Aorta (tissue), 5 donors: Measurements from ENCODE around the gene PGR. TPM values are rescaled to one million over a fixed set of nuclear protein-coding genes. Genes with fewer than 3 reads are reported as not detected.
A peak's percentile ranks its signal among the peaks of the same experiment; 100 is the strongest.

ENCODE experiments used
- ATAC-seq: fragments of 200-7000 bp; cut with Tn5 transposase; one replicate; pipeline ENCODE4 v1.9.1; 2022; ENCODE audit warnings: moderate library complexity; ENCODE audit not compliant: low FRiP score
- DNase-seq, 2 donors: peaks; one replicate each; pipeline ENCODE4 v3.0.0-alpha.2; 2020
- H3K27ac ChIP-seq, 2 donors: one replicate each; pipeline ENCODE4 v1.5.1; 2013; ENCODE audit warnings: low read length in 2 of 2, mild to moderate bottlenecking in 2 of 2, moderate library complexity in 2 of 2, control low read depth in 1 of 2, inconsistent platforms in 1 of 2, low read depth in 1 of 2
- H3K27me3 ChIP-seq, 2 donors: one replicate each; pipeline ENCODE4 v1.6.1; 2013; ENCODE audit warnings: control low read depth in 1 of 2, low read length in 1 of 2, mild to moderate bottlenecking in 1 of 2, moderate library complexity in 1 of 2; ENCODE audit not compliant: insufficient read depth in 2 of 2, control insufficient read depth in 1 of 2
- H3K36me3 ChIP-seq, 2 donors: one replicate each; pipeline ENCODE4 v1.6.1; 2013; ENCODE audit warnings: control low read depth in 1 of 2, low read length in 1 of 2, mild to moderate bottlenecking in 1 of 2; ENCODE audit not compliant: insufficient read depth in 2 of 2, control insufficient read depth in 1 of 2
- H3K4me1 ChIP-seq, 2 donors: one replicate each; pipeline ENCODE4 v1.6.1; 2013; ENCODE audit warnings: low read length in 2 of 2, control low read depth in 1 of 2, mild to moderate bottlenecking in 1 of 2, moderate library complexity in 1 of 2; ENCODE audit not compliant: insufficient read depth in 2 of 2, control insufficient read depth in 1 of 2
- H3K4me3 ChIP-seq, 2 donors: one replicate each; pipeline ENCODE4 v1.5.1; 2013; ENCODE audit warnings: low read length in 2 of 2, control low read depth in 1 of 2, mild to moderate bottlenecking in 1 of 2
- H3K9me3 ChIP-seq: one replicate; pipeline ENCODE4 v1.6.1; 2013; ENCODE audit warnings: mild to moderate bottlenecking, low read length; ENCODE audit not compliant: control insufficient read depth
- WGBS, 2 donors: extraction: QIAGEN DNeasy Blood & Tissue Kit; methylation state at CpG; one replicate each; pipeline ENCODE4 v1.1.7; 2013; 5-methylcytosine and 5-hydroxymethylcytosine counted together
- intact Hi-C, 2 donors: fragments of 100-400 bp; cut with DNase I; formaldehyde crosslinking; loops; one replicate each; pipeline versions ENCODE4 v1.14.2 to v1.15.0; 2022
- long read RNA-seq, 2 donors: library from polyadenylated mRNA; unstranded; transcript quantifications; one replicate each; pipeline ENCODE4 v2.0.0, GENCODE V29; 2020 to 2021
- polyA plus RNA-seq, 2 donors: library from polyadenylated mRNA; stranded (reverse); fragments of 200-250 nt; gene quantifications; one replicate each; pipeline ENCODE4 v1.2.3, GENCODE V29; 2013
- total RNA-seq, 2 donors: library from RNA; stranded (reverse); fragmentation: NEBNext Ultra II Directional; extraction: Animal tissue kit (Norgen Biotek cat#: 25700); gene quantifications; one replicate each; pipeline ENCODE4 v1.2.1, GENCODE V29; 2021
- donor health status: healthy with polysubstance abuse.
- donor health status: Bipolar disorder and iron deficiency.
- donor health status: DM: no; HTN: no; CAD: no.
- donor health status: DM: no; HTN: no; CAD: no.
- donor health status: DM: yes; HTN: yes; CAD: no.

PGR gene
- total RNA-seq (10 to 100 TPM; 14.1 to 16.7 TPM), polyA plus RNA-seq (1 to 10 TPM; 3.1 to 5.1 TPM)
- long read RNA-seq, donor 1, partial matches to known transcripts = 0 of 7 reads
- long read RNA-seq, donor 1, other reads (novel, unspliced or antisense) = 7 of 7 reads
- long read RNA-seq, donor 2, full-length matches to known transcripts = 5 of 20 reads
- long read RNA-seq, donor 2, partial matches to known transcripts = 2 of 20 reads
- long read RNA-seq, donor 2, other reads (novel, unspliced or antisense) = 13 of 20 reads

- ATAC-seq (peak; percentile 50), DNase-seq (peak; percentile 75 to 86)
- no peaks in the 10 kb centered on the region for H3K36me3 ChIP-seq
- H3K27ac ChIP-seq = peak within 1 kb of the TSS in 1 of 2 donors; percentile 75
- WGBS, 2 donors = 0 to 1% methylated on average over 38 of the region's 38 CpGs
- no peaks in the 10 kb centered on the region for H3K9me3 ChIP-seq
- no peaks in the 10 kb centered on the region for H3K4me1 ChIP-seq
- H3K27me3 ChIP-seq = no peaks in the 10 kb centered on the region
- H3K4me3 ChIP-seq = peak within 1 kb of the TSS; percentile 74 to 97
- intact Hi-C loops = loop anchor here (2.0 to 10.0 kb wide), 7 partner anchors 83 to 308 kb away; no protein-coding TSS in a partner anchor
Measured at GRCh38 chr11:101129203-101129943, at the start of gene PGR. TSS of gene PGR (minus strand) at chr11:101129813. CDS start at chr11:101129070, 743 bp downstream.

GRCh38 chr11:101176381-101176780, 46.8 kb upstream of the PGR start:
- H3K27me3 ChIP-seq = no peaks in the 10 kb centered on the region
- intact Hi-C loops = no loop called here
- no peak overlapping the region for H3K27ac ChIP-seq
- WGBS, 2 donors = 98 to 99% methylated on average over 3 of the region's 3 CpGs
- H3K4me3 ChIP-seq = no peak overlapping the region
- ATAC-seq (no peak), DNase-seq (no peak)
- H3K9me3 ChIP-seq = no peaks in the 10 kb centered on the region
- peaks cover 0 to 2% of the 10 kb centered on the region in 2 donors for H3K36me3 ChIP-seq
- no peaks in the 10 kb centered on the region for H3K4me1 ChIP-seq

- WGBS, 2 donors = 37 to 40% methylated on average over 2 of the region's 2 CpGs
- peaks cover 0 to 2% of the 10 kb centered on the region in 2 donors for H3K4me1 ChIP-seq
- H3K27me3 ChIP-seq = no peaks in the 10 kb centered on the region
- intact Hi-C loops = no loop called here
- ATAC-seq = no peak
- no peaks in the 10 kb centered on the region for H3K9me3 ChIP-seq
- DNase-seq = no peak
- H3K4me3 ChIP-seq = no peak overlapping the region
- no peak overlapping the region for H3K27ac ChIP-seq
- H3K36me3 ChIP-seq = no peaks in the 10 kb centered on the region
Measured at GRCh38 chr11:101169944-101170343, 40.3 kb upstream of the PGR start.

GRCh38 chr11:101166038-101166437, 36.4 kb upstream of the PGR start:
- Histone ChIP-seq H3K36me3 (no peaks in the 10 kb centered on the region), H3K27me3 (no peaks in the 10 kb centered on the region), H3K4me1 (peaks cover 0 to 2% of the 10 kb centered on the region in 2 donors), H3K9me3 (no peaks in the 10 kb centered on the region), H3K27ac (no peak overlapping the region), H3K4me3 (no peak overlapping the region)
- DNase-seq (no peak), ATAC-seq (no peak)
- intact Hi-C loops = no loop called here
- WGBS, 2 donors = 91 to 100% methylated on average over 1 of the region's 1 CpG

- no peaks in the 10 kb centered on the region for H3K27me3 ChIP-seq
- WGBS, 2 donors = 82 to 84% methylated on average over 2 of the region's 2 CpGs
- no peak overlapping the region for H3K4me3 ChIP-seq
- peaks cover 4% of the 10 kb centered on the region for H3K9me3 ChIP-seq
- DNase-seq (no peak), ATAC-seq (no peak)
- H3K27ac ChIP-seq = no peak overlapping the region
- peaks cover 0 to 6% of the 10 kb centered on the region in 2 donors for H3K36me3 ChIP-seq
- H3K4me1 ChIP-seq = no peaks in the 10 kb centered on the region
- intact Hi-C loops = no loop called here
Measured at GRCh38 chr11:101158119-101158518, 28.5 kb upstream of the PGR start.

- Histone ChIP-seq H3K9me3 (no peaks in the 10 kb centered on the region), H3K4me3 (no peak overlapping the region), H3K4me1 (peaks cover 0 to 2% of the 10 kb centered on the region in 2 donors), H3K27me3 (no peaks in the 10 kb centered on the region), H3K36me3 (no peaks in the 10 kb centered on the region), H3K27ac (no peak overlapping the region)
- no peak for ATAC-seq
- no peak for DNase-seq
- WGBS, 2 donors = 84 to 97% methylated on average over 1 of the region's 1 CpG
- intact Hi-C loops = no loop called here
Measured at GRCh38 chr11:101138245-101138930, 8.8 kb upstream of the PGR start.

GRCh38 chr11:101133190-101133589, 3.6 kb upstream of the PGR start:
- H3K4me3 ChIP-seq = no peak overlapping the region
- no peaks in the 10 kb centered on the region for H3K9me3 ChIP-seq
- no peaks in the 10 kb centered on the region for H3K27me3 ChIP-seq
- no peaks in the 10 kb centered on the region for H3K36me3 ChIP-seq
- no peaks in the 10 kb centered on the region for H3K4me1 ChIP-seq
- WGBS, 2 donors = 94 to 100% methylated on average over 1 of the region's 1 CpG
- no peak for ATAC-seq
- intact Hi-C loops = no loop called here
- H3K27ac ChIP-seq = no peak overlapping the region
- DNase-seq = no peak

- H3K4me3 ChIP-seq = peak overlapping the region; percentile 74 to 97
- no peaks in the 10 kb centered on the region for H3K9me3 ChIP-seq
- H3K4me1 ChIP-seq = no peaks in the 10 kb centered on the region
- H3K27ac ChIP-seq = peak overlapping the region; percentile 75 to 92
- peak; percentile 66 for ATAC-seq
- DNase-seq = peak; percentile 50 to 78
- no peaks in the 10 kb centered on the region for H3K36me3 ChIP-seq
- 1% methylated on average over 36 to 38 of the region's 38 CpGs for WGBS, 2 donors
- intact Hi-C loops = loop anchor here (2.0 to 10.0 kb wide), 7 partner anchors 84 to 309 kb away; no protein-coding TSS in a partner anchor
- H3K27me3 ChIP-seq = no peaks in the 10 kb centered on the region
Measured at GRCh38 chr11:101128571-101129202, 926 bp downstream of the PGR start.
